ENCODE results near the gene KRT37.

DNA sequence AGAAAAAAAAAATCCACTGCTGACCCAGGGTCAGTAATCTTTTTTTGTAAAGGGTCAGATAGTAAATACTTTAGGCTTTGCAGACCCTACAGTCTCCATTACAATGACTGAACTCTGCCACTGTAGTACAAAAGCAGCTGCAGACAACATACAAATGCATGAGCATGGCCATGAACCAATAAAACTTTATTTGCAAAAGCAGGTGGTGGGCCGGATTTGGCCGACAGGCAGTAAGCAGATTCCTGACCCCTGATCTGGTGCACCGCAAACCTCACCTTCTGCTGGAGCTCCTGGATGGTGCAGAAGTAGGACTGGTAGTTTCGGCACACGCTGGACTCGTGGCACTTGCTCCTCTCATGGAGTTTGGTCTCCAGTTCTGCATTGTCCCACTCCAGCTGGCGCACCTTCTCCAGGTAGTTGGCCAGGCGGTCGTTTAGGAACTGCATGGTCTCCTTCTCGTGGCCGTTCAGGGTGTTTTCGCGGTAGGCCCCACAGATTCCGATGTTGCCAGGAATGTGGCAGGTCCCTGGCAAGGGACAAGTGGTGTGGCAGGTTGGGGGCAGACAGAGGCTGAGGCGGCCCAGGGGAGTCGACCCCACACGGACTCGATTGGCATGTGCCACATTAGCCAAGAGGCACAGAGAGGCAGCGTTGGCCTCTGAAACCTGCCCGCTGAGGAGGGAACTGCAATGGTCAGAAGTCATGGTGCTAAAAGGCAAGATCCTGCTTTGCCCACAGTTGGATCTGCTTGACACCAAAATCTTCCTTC, 13.1 kb downstream of the KRT37 start:
- TF ChIP-seq, protein P1, sequence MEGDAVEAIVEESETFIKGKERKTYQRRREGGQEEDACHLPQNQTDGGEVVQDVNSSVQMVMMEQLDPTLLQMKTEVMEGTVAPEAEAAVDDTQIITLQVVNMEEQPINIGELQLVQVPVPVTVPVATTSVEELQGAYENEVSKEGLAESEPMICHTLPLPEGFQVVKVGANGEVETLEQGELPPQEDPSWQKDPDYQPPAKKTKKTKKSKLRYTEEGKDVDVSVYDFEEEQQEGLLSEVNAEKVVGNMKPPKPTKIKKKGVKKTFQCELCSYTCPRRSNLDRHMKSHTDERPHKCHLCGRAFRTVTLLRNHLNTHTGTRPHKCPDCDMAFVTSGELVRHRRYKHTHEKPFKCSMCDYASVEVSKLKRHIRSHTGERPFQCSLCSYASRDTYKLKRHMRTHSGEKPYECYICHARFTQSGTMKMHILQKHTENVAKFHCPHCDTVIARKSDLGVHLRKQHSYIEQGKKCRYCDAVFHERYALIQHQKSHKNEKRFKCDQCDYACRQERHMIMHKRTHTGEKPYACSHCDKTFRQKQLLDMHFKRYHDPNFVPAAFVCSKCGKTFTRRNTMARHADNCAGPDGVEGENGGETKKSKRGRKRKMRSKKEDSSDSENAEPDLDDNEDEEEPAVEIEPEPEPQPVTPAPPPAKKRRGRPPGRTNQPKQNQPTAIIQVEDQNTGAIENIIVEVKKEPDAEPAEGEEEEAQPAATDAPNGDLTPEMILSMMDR (conservative IDR thresholded peaks at IDR 0.05; ENCODE audit: low read depth, low read length): no peak
- TF ChIP-seq EZH2 (IDR thresholded peaks at IDR 0.05; ENCODE audit: low read length, unreplicated experiment) (no peak), EZH2phosphoT487 (IDR thresholded peaks at IDR 0.05; ENCODE audit: borderline replicate concordance, low read length) (no peak)

Data from PC-3 (cell line).